PFSK-1 (cell line): ENCODE measurements around the gene AUTS2.

Experiments used
- FOXP2 ChIP-seq: optimal IDR thresholded peaks from 2 replicates; pipeline ENCODE3; 2011; ENCODE audit warnings: borderline replicate concordance, control low read depth, inconsistent platforms; ENCODE audit not compliant: insufficient read depth; ENCODE audit errors: extremely low read length, extremely low read depth
- POLR2AphosphoS5 ChIP-seq: IDR thresholded peaks from 2 replicates; pipeline ENCODE4 v1.6.1; 2012; ENCODE audit warnings: low read depth, mild to moderate bottlenecking, control low read depth, low read length, moderate library complexity
- TAF1 ChIP-seq: IDR thresholded peaks from 2 replicates; pipeline ENCODE4 v1.6.1; 2012; ENCODE audit warnings: low read length, control low read depth, borderline replicate concordance; ENCODE audit not compliant: insufficient read depth

DNA sequence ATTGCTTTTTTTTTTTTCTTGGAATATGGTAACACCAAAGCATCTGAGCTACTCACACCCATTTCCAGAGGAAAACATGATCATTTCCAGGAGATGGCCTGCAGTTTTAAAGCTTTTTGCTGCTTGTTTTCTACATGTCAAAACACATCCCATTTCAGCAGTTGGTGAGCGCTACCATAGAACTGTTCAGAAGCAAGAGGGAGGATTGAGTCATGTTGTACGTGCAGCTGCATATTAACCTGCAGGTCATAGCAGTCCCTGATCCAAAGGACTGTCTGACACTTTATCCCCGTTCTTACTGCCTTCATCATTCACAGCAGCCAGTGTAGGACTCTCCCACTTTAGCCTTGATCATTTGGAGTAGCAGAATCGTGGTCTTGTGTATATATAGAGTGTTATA lies 124.6 kb downstream of the AUTS2 start:
- no peak for TF ChIP-seq POLR2AphosphoS5
- no peak for TF ChIP-seq FOXP2
- TF ChIP-seq TAF1: no peak
